Amniotic stem cell (primary cell): ENCODE results near the gene IL10RB.

Experiments used
- DNase-seq: peaks from one replicate; lab custom pipeline; 2025; lab: John Stamatoyannopoulos, UW

Gene IL10RB

GRCh38 chr21:33332143-33332542 is 66.0 kb downstream of the IL10RB start:
- no peak for DNase-seq

- no peak for DNase-seq
Observed at GRCh38 chr21:33334191-33334590, 68.0 kb downstream of the IL10RB start.

GRCh38 chr21:33334824-33335223 is 68.7 kb downstream of the IL10RB start:
- no peak for DNase-seq

GRCh38 chr21:33339135-33339534 is 73.0 kb downstream of the IL10RB start:
- DNase-seq = no peak

GRCh38 chr21:33339918-33340317 is 73.8 kb downstream of the IL10RB start:
- DNase-seq = no peak

GRCh38 chr21:33345751-33346238 is 79.6 kb downstream of the IL10RB start:
- no peak for DNase-seq
